Panc1 (cell line): ENCODE measurements around the gene SYT13. TPM values are rescaled to one million over a fixed set of nuclear protein-coding genes. Genes with fewer than 3 reads are reported as not detected.

ENCODE experiments used
- ATAC-seq: fragments of 200-7000 bp; cut with Tn5 transposase; 2 replicates; pipeline ENCODE4 v1.9.1; 2020; ENCODE audit warnings: mild to moderate bottlenecking, moderate library complexity
- BruUV-seq: library from RNA; stranded (reverse); fragments of 400-500 nt; replicated peaks from 2 replicates; lab custom pipeline; 2021; lab: Mats Ljungman, UMichigan
- CTCF ChIA-PET: fragments of 300-600 bp; sonication (Branson Sonifier 250); formaldehyde crosslinking; loops from one replicate; lab custom pipeline; 2022; ENCODE audit warnings: antibody characterized with exemption; lab: Charles Lee
- POLR2A ChIA-PET: fragments of 300-600 bp; sonication (Branson Sonifier 250); formaldehyde crosslinking; loops from one replicate; lab custom pipeline; 2022; ENCODE audit warnings: antibody characterized with exemption; lab: Charles Lee
- DNase-seq: peaks from one replicate; pipeline ENCODE4 v3.0.0-alpha.2; 2010; ENCODE audit warnings: low read depth, low spot score
- H3K27ac ChIP-seq: 2 replicates; pipeline ENCODE4 v1.5.1; 2011; ENCODE audit warnings: mild to moderate bottlenecking, low read length, inconsistent platforms
- H3K27me3 ChIP-seq: fragments of 200-500 bp; sonication (Bioruptor generic); 2 replicates; pipeline ENCODE4 v1.6.0; 2014; ENCODE audit warnings: low read length, inconsistent platforms; ENCODE audit not compliant: control insufficient read depth, insufficient read depth
- H3K36me3 ChIP-seq: fragments of 200-500 bp; sonication (Bioruptor generic); 2 replicates; pipeline ENCODE4 v1.5.1; 2014; ENCODE audit warnings: inconsistent platforms, mild to moderate bottlenecking, low read length, moderate library complexity; ENCODE audit not compliant: control insufficient read depth, insufficient read depth
- H3K4me1 ChIP-seq: 2 replicates; pipeline ENCODE4 v1.5.1; 2011; ENCODE audit warnings: inconsistent platforms, mild to moderate bottlenecking, low read length, moderate library complexity; ENCODE audit not compliant: control insufficient read depth, insufficient read depth
- H3K4me3 ChIP-seq, 2 experiments: 2 replicates each; pipeline ENCODE4 v1.5.1; 2011 to 2012; ENCODE audit warnings: low read depth in 2 of 2, low read length in 2 of 2, mild to moderate bottlenecking in 2 of 2, inconsistent platforms in 1 of 2, moderate library complexity in 1 of 2
- H3K9me3 ChIP-seq: fragments of 200-500 bp; sonication (Bioruptor generic); 2 replicates; pipeline ENCODE4 v1.5.1; 2014; ENCODE audit warnings: low read depth, mild to moderate bottlenecking, inconsistent platforms, low read length, moderate library complexity; ENCODE audit not compliant: control insufficient read depth, insufficient read depth
- CTCF ChIP-seq: fragments of 450-650 bp; IDR thresholded peaks from 2 replicates; pipeline ENCODE4 v1.5.1; 2017; ENCODE audit warnings: mild to moderate bottlenecking
- POLR2AphosphoS5 ChIP-seq: IDR thresholded peaks from 2 replicates; pipeline ENCODE4 v1.6.1; 2012; ENCODE audit warnings: mild to moderate bottlenecking, low read depth, low read length, moderate library complexity
- REST ChIP-seq, 2 experiments: IDR thresholded peaks; 2 replicates each; pipeline ENCODE4 v1.6.1; 2011 to 2012; ENCODE audit warnings: low read depth in 2 of 2, control low read depth in 1 of 2, low read length in 1 of 2, mild to moderate bottlenecking in 1 of 2, moderate library complexity in 1 of 2; ENCODE audit not compliant: insufficient read depth in 1 of 2
- SIN3A ChIP-seq: IDR thresholded peaks from 2 replicates; pipeline ENCODE4 v1.6.1; 2012; ENCODE audit warnings: low read depth, mild to moderate bottlenecking, low read length, moderate library complexity, borderline replicate concordance; ENCODE audit not compliant: insufficient read depth
- TCF7L2 ChIP-seq: IDR thresholded peaks from 2 replicates; pipeline ENCODE4 v1.6.1; 2011; ENCODE audit warnings: mild to moderate bottlenecking, low read depth, low read length, inconsistent platforms
- in situ Hi-C: cut with HindIII; loops from 2 replicates; pipeline ENCODE4 v1.10.0; 2016; ENCODE audit warnings: low sequenced_read_pairs, low pct_unique_long_range_greater_than_20kb
- intact Hi-C: fragments of 100-400 bp; cut with micrococcal nuclease; formaldehyde crosslinking; loops from one replicate; pipeline ENCODE4 v1.10.0; 2022; ENCODE audit not compliant: unreplicated experiment
- total RNA-seq: library from RNA; stranded (reverse); gene quantifications from one replicate; pipeline ENCODE4 v1.2.1, GENCODE V29; 2021; ENCODE audit not compliant: unreplicated experiment

SYT13 gene
- total RNA-seq, 1 experiment from 2014 or later: 0.13 TPM

GRCh38 chr11:45331839-45332238 is 45.7 kb upstream of the SYT13 start:
- Histone ChIP-seq H3K9me3 (no peaks in the 10 kb centered on the region), H3K4me3 (no peak overlapping the region), H3K27me3 (peaks cover 24% of the 10 kb centered on the region), H3K4me1 (peaks cover 3% of the 10 kb centered on the region; the same call in 1 of the 2 replicates), H3K36me3 (no peaks in the 10 kb centered on the region), H3K27ac (no peak overlapping the region)
- BruUV-seq: no TSS peak
- ATAC-seq (0 out of 2 replicates have a peak, but pooled peaks have one; percentile 23), DNase-seq (no peak)
- intact Hi-C loops (loop anchor here (1.0 to 10.0 kb wide), 2 partner anchors 222 to 397 kb away; no protein-coding TSS in a partner anchor), in situ Hi-C loops (loop anchor here (25.0 kb wide), 1 partner anchor 220 kb away; no protein-coding TSS in a partner anchor)
- POLR2A ChIA-PET: no interaction called here
- CTCF ChIA-PET: interaction anchor here (2.8 kb wide), 1 partner anchor 221 kb away, joined by 29 read pairs; no protein-coding TSS in a partner anchor
- TF ChIP-seq POLR2AphosphoS5 (no peak), SIN3A (no peak), REST (IDR thresholded peaks at IDR 0.05; ENCODE audit: insufficient read depth in 1 of 2, low read depth in 2 of 2, low read length in 1 of 2) (no peak), TCF7L2 (no peak), CTCF (no peak)

DNA sequence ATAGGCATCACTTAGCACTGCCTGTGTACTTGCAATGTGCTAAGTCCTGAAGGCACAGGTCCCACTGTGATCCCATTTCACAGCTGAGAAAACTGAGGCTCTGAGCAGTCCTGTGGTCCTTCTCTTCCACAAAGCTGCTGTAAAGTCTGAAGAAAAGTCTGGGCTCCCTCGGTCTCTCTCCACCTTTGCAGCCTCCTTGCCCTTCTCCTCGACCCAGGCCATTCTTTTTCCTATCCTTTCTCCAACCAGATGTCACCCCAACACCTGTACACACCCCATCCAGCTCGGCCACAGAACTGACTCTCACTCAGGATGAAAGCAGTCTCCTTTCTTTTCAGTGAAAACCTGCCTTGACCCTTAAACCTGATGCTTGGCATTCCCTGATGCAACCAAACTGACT is 42.6 kb upstream of the SYT13 start:
- no peak overlapping the region for H3K27ac ChIP-seq
- intact Hi-C loops: no loop called here
- no peaks in the 10 kb centered on the region for H3K9me3 ChIP-seq
- H3K4me3 ChIP-seq: no peak overlapping the region
- ChIA-PET CTCF (no interaction called here), POLR2A (no interaction called here)
- no peak for TF ChIP-seq REST (IDR thresholded peaks at IDR 0.05; ENCODE audit: insufficient read depth in 1 of 2, low read depth in 2 of 2, low read length in 1 of 2)
- TF ChIP-seq SIN3A: no peak
- TF ChIP-seq CTCF: no peak
- no peak for TF ChIP-seq POLR2AphosphoS5
- TF ChIP-seq TCF7L2: no peak
- in situ Hi-C loops: loop anchor here (25.0 kb wide), 1 partner anchor 216 kb away; no protein-coding TSS in a partner anchor
- H3K36me3 ChIP-seq: no peaks in the 10 kb centered on the region
- no TSS peak for BruUV-seq
- DNase-seq: no peak
- H3K4me1 ChIP-seq: peaks cover 3% of the 10 kb centered on the region; the same call in 1 of the 2 replicates
- peaks cover 32% of the 10 kb centered on the region for H3K27me3 ChIP-seq
- no peak for ATAC-seq
